HEK293T (cell line): Measurements from ENCODE around the gene ARHGAP26.

Experiments
- CTCF ChIA-PET: fragments of 350-600 bp; formaldehyde crosslinking; extraction: SDS; loops from one replicate; lab custom pipeline; 2021; ENCODE audit warnings: antibody characterized with exemption, inconsistent platforms; lab: Yijun Ruan, JAX
- POLR2A ChIA-PET: fragments of 350-600 bp; formaldehyde crosslinking; extraction: SDS; loops from one replicate; lab custom pipeline; 2020; ENCODE audit warnings: antibody characterized with exemption, inconsistent platforms; lab: Yijun Ruan, JAX
- DNase-seq: peaks from one replicate; pipeline ENCODE4 v3.0.0; 2012; ENCODE audit warnings: mixed read lengths; ENCODE audit errors: extremely low spot score
- ARNT ChIP-seq: fragments of 450-650 bp; IDR thresholded peaks from 2 replicates; pipeline ENCODE4 v1.6.1; 2017; ENCODE audit warnings: mild to moderate bottlenecking
- BHLHE40 ChIP-seq: fragments of 450-650 bp; IDR thresholded peaks from 2 replicates; pipeline ENCODE4 v1.6.1; 2016; ENCODE audit warnings: mild to moderate bottlenecking, moderate library complexity, borderline replicate concordance
- CTBP1 ChIP-seq: fragments of 450-650 bp; IDR thresholded peaks from 2 replicates; pipeline ENCODE4 v1.6.1; 2016; ENCODE audit warnings: borderline replicate concordance
- ELF4 ChIP-seq: fragments of 450-650 bp; IDR thresholded peaks from 2 replicates; pipeline ENCODE4 v1.6.1; 2017; ENCODE audit warnings: antibody characterized with exemption
- FOXA1 ChIP-seq: fragments of 450-650 bp; IDR thresholded peaks from 2 replicates; pipeline ENCODE4 v1.6.1; 2016; ENCODE audit warnings: mild to moderate bottlenecking
- FOXK2 ChIP-seq: fragments of 450-650 bp; IDR thresholded peaks from 2 replicates; pipeline ENCODE4 v1.6.1; 2016; ENCODE audit warnings: mild to moderate bottlenecking
- FOXM1 ChIP-seq: fragments of 450-650 bp; IDR thresholded peaks from 2 replicates; pipeline ENCODE4 v1.6.1; 2017; ENCODE audit warnings: mild to moderate bottlenecking, borderline replicate concordance
- HDGF ChIP-seq: fragments of 450-650 bp; IDR thresholded peaks from 2 replicates; pipeline ENCODE4 v1.6.1; 2017; ENCODE audit warnings: antibody characterized with exemption, borderline replicate concordance
- L3MBTL2 ChIP-seq: fragments of 450-650 bp; conservative IDR thresholded peaks from 2 replicates; pipeline ENCODE4 v1.6.1; 2016; ENCODE audit warnings: mild to moderate bottlenecking
- LEF1 ChIP-seq: fragments of 450-650 bp; IDR thresholded peaks from 2 replicates; pipeline ENCODE4 v1.6.1; 2017; ENCODE audit warnings: mild to moderate bottlenecking, borderline replicate concordance
- NFRKB ChIP-seq: fragments of 450-650 bp; IDR thresholded peaks from 2 replicates; pipeline ENCODE4 v1.6.1; 2016; ENCODE audit warnings: mild to moderate bottlenecking, moderate library complexity
- PKNOX1 ChIP-seq: fragments of 450-650 bp; IDR thresholded peaks from 2 replicates; pipeline ENCODE4 v1.6.1; 2016
- SP1 ChIP-seq: fragments of 450-650 bp; IDR thresholded peaks from 2 replicates; pipeline ENCODE4 v1.6.1; 2017
- SUZ12 ChIP-seq: fragments of 450-650 bp; IDR thresholded peaks from 2 replicates; pipeline ENCODE4 v1.6.1; 2016; ENCODE audit warnings: mild to moderate bottlenecking
- TARDBP ChIP-seq: fragments of 450-650 bp; IDR thresholded peaks from 2 replicates; pipeline ENCODE4 v1.6.1; 2016
- ZNF384 ChIP-seq: fragments of 450-650 bp; IDR thresholded peaks from 2 replicates; pipeline ENCODE4 v1.6.1; 2016

Gene ARHGAP26

GRCh38 chr5:143241892-143242291 is 471.7 kb downstream of the ARHGAP26 start:
- CTCF ChIA-PET: no interaction called here
- DNase-seq: no peak
- TF ChIP-seq FOXM1: no peak
- no peak for TF ChIP-seq SP1
- TF ChIP-seq NFRKB: no peak
- no peak for TF ChIP-seq FOXA1
- no peak for TF ChIP-seq FOXK2
- no peak for TF ChIP-seq LEF1
- no peak for TF ChIP-seq ARNT
- no peak for TF ChIP-seq TARDBP
- no peak for TF ChIP-seq PKNOX1
- TF ChIP-seq L3MBTL2: no peak
- TF ChIP-seq SUZ12: no peak
- no peak for TF ChIP-seq ELF4
- no peak for TF ChIP-seq HDGF
- POLR2A ChIA-PET: no interaction called here

GRCh38 chr5:143243103-143243502 is 472.9 kb downstream of the ARHGAP26 start:
- no peak for DNase-seq
- ChIA-PET POLR2A (no interaction called here), CTCF (no interaction called here)
- TF ChIP-seq FOXA1 (no peak), ZNF384 (no peak), LEF1 (no peak), TARDBP (no peak), FOXM1 (no peak), ARNT (no peak), HDGF (no peak), ELF4 (no peak), CTBP1 (no peak), L3MBTL2 (no peak), BHLHE40 (no peak), FOXK2 (no peak), SUZ12 (no peak)

DNA sequence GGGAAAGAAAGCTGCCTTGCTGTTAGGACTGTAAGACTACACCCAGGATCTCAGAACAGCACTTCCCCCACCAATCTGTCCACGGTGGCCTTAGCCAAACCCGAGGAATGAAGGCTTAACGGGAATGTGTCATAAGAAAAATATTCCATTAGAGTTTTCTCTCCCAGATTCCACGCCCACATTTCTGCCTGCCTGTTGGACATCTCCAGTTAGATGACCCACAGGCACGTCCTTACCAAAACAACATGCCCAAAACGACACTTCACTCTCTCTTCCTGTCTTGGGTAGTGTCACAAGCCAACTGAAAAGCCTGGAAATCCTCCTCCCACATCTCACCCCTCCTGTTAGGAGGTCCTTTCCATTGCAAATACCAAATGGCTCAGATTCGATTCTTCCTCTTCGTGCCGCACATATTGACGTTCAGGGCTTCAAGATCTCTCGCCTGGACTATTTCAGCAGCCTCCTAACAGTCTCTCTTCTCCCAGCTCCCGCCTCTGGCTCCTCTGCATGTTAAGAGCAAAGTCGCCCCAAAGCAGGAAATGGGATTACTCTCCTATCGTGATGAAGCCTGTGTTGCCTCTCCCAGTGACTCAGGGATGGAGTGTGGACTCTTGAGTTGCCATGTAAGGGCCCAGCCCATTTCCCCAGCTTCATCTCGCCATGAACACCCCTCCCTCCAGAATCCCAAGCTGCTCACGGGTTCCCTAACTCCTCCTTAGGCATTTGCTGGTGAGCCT is 474.0 kb downstream of the ARHGAP26 start:
- no peak for TF ChIP-seq HDGF
- no peak for TF ChIP-seq ARNT
- TF ChIP-seq FOXA1: no peak
- TF ChIP-seq SUZ12: no peak
- no peak for TF ChIP-seq FOXM1
- no peak for TF ChIP-seq CTBP1
- TF ChIP-seq ELF4: no peak
- TF ChIP-seq BHLHE40: no peak
- TF ChIP-seq L3MBTL2: no peak
- no peak for TF ChIP-seq TARDBP
- no peak for TF ChIP-seq SP1
- no peak for TF ChIP-seq FOXK2
- DNase-seq: no peak
- POLR2A ChIA-PET: interaction anchor here (0.8 kb wide), 1 partner anchor 17 kb away, joined by 3 read pairs; no protein-coding TSS in a partner anchor
- CTCF ChIA-PET: interaction anchor here (0.6 kb wide), 1 partner anchor 80 kb away, joined by 3 read pairs; no protein-coding TSS in a partner anchor

GRCh38 chr5:143244990-143245389 is 474.8 kb downstream of the ARHGAP26 start:
- ChIA-PET CTCF (no interaction called here), POLR2A (interaction anchor here (0.8 kb wide), 1 partner anchor 18 kb away, joined by 3 read pairs; no protein-coding TSS in a partner anchor)
- no peak for TF ChIP-seq PKNOX1
- no peak for TF ChIP-seq FOXK2
- no peak for TF ChIP-seq L3MBTL2
- no peak for TF ChIP-seq SUZ12
- no peak for TF ChIP-seq CTBP1
- TF ChIP-seq LEF1: no peak
- TF ChIP-seq NFRKB: no peak
- TF ChIP-seq HDGF: no peak
- no peak for TF ChIP-seq ZNF384
- TF ChIP-seq ELF4: no peak
- no peak for TF ChIP-seq SP1
- TF ChIP-seq TARDBP: no peak
- TF ChIP-seq BHLHE40: no peak
- no peak for DNase-seq

- CTCF ChIA-PET: interaction anchor here (0.8 kb wide), 1 partner anchor 1608 kb away, joined by 3 read pairs; no protein-coding TSS in a partner anchor
- no peak for DNase-seq
- POLR2A ChIA-PET: no interaction called here
- TF ChIP-seq NFRKB: no peak
- TF ChIP-seq FOXA1: no peak
- TF ChIP-seq SP1: no peak
- TF ChIP-seq FOXM1: no peak
- TF ChIP-seq ARNT: no peak
- TF ChIP-seq HDGF: no peak
- TF ChIP-seq PKNOX1: no peak
- no peak for TF ChIP-seq L3MBTL2
- no peak for TF ChIP-seq FOXK2
Measured at GRCh38 chr5:143245929-143246561, 475.9 kb downstream of the ARHGAP26 start.
